ENCODE data around the gene ZNF280B. TPM values are rescaled to one million over a fixed set of nuclear protein-coding genes. Genes with fewer than 3 reads are reported as not detected.

ZNF280B gene
- 0.28 and 0.46 TPM in 2 replicates for total RNA-seq

GRCh38 chr22:22508274-22509176 lies at the start of gene ZNF280B:
Gene ZNF280B (minus strand): TSS chr22:22508742. CDS start chr22:22489398, 19,344 bp downstream.

GRCh38 chr22:22520020-22520656 lies 11.6 kb upstream of the ZNF280B start, which contains the start of gene ZNF280A:
Gene ZNF280A (minus strand): TSS chr22:22520270. CDS start chr22:22515630, 4,640 bp downstream.

Other genes starting within 250 kb of the ZNF280B start
- not detected in 2 replicates for gene ZNF280A, start 11.5 kb upstream of the ZNF280B start, total RNA-seq
- not detected in 2 replicates for gene PRAME, start 50.5 kb upstream of the ZNF280B start, total RNA-seq
- not detected in 2 replicates for gene GGTLC2, start 135.9 kb upstream of the ZNF280B start, total RNA-seq